ENCODE measurements around the gene LPCAT4.
"Not testable (repeated sequence)": the region's sequence is repeated elsewhere in the genome, so short reads cannot be mapped to it uniquely, and the experiment has no call there.

LPCAT4 gene, protein sequence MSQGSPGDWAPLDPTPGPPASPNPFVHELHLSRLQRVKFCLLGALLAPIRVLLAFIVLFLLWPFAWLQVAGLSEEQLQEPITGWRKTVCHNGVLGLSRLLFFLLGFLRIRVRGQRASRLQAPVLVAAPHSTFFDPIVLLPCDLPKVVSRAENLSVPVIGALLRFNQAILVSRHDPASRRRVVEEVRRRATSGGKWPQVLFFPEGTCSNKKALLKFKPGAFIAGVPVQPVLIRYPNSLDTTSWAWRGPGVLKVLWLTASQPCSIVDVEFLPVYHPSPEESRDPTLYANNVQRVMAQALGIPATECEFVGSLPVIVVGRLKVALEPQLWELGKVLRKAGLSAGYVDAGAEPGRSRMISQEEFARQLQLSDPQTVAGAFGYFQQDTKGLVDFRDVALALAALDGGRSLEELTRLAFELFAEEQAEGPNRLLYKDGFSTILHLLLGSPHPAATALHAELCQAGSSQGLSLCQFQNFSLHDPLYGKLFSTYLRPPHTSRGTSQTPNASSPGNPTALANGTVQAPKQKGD

DNA sequence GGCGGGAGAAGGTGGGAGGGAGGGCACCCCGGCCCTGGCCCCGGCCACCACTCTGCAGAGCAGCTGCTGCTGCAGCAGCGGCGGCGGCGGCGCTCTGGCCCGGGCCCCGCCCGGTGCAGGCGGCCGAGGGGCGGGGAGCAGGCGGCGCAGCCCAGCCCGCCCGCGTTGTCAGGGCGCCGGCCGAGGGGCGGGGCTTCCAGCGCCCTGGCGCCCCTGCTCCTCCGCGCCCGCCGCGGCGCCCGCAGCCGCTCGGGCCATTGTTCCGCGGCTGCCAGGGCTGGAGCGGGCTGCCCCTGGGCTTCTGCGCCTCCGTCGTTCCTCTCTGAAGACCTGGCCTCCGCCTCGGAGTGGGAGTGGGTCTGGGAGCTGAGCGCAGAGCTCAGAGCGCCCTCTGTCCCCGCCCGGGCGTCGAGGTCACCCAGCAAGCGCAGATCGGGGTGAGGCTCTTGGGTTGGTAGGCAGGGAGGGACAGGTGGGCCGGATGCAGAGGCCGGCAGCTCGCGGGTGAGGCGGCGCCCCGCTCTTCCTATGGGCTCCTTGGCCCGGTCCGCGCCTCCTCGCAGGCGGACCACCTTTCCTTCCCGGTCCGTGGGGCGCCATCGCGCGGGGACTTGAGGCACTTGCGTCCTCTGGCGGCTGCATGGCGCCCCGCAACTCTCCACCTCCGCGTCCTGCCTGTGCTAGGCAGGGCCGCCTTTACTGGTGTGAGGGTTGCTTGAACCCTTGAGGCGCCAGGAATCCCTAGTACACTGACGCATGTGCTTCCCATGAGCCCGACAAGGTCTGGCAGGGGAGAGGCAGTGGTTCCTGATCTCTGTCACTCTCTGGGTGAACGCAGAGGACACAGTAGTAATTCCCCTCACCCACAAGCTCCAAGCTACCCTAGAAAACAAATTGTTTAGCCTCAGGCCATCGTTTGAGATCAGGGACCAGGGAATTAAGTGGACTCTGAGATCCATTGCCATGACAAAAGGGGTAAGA is at the start of gene LPCAT4:
LPCAT4 (minus strand) TSS at position 96 of the 981 bp plus-strand sequence. CDS start 96 bp downstream, outside the sequence.
- no peak for DNase-seq (ENCODE audit: low read depth, low spot score)

DNA sequence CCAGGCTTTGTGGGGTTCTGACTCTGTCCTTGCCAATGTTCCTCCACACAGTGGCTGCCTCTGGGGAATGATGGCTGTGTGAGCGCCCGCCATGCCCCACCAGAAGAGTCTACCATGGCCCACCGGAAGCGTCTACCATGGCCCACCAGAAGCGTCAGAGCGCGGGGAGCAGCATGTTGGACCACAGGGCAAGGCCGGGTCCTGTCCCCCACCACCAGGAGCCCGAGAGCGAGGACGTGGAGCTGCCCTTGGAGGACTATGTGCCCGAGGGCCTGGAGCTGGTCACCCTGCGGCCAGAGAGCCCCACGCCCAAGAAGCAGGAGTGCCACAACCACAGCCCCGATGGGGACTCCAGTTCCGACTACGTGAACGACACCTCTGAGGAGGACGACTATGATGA is 42.5 kb upstream of the LPCAT4 start:
- not testable (repeated sequence) for DNase-seq (ENCODE audit: low read depth, low spot score)

DNA sequence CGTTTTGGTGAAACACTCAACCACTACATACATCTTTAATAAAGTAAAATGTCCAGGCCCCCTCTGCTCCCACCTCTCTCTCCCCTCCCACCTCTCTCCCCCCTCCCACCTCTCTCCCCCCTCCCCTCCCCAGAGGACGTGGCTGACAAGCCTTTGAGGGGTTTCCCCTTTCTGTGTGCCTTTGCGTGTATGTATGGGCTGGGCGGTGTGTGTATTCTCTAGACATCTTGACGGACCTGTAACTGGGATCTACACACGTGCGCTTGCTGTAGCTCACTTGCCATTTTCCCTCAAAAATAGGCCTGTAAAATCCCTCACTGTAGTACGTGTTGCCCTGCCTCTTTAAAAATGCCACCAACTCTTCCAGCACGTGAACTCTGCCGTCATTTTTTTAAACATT is 42.0 kb upstream of the LPCAT4 start:
- not testable (repeated sequence) for DNase-seq (ENCODE audit: low read depth, low spot score)

DNA sequence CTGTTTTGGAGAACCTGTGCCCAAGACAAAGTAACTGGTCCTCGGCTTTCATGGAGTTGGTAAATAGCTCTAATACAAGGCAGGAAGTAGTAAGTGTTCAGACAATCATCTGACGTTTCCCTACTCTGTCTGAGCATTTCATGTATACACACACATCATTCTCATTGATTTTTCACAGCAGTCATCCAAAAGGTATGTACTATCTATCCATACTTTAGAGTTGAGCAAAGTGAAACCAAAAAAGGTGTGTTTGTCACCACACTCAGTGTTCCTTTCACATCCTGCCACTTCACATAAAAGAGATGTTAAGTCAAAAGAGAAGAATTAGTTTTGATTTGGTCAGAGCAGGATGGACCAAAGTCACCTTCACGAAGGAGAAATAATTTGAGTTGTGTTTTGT is 36.9 kb upstream of the LPCAT4 start:
- DNase-seq (ENCODE audit: low read depth, low spot score), result not testable (repeated sequence)

DNA sequence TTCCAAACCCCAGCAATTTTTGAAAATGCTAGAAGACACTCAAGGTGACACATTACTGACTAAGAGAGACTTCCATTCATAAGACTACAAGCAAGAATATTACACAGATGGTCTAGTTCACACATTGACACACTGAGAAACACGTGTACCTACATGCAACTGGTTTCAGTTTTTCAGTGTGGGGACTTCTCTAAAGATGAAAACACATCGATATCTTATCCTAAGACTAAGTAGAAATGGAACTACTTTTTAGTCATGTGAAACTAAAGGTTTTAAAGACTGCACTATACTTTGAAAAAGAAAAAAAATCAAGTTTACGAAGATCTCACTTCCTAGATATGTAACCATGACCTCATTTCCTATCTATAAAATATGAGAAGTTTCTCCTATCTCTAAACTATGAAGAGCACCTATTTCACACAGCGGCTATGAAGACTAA is 36.2 kb upstream of the LPCAT4 start:
- not testable (repeated sequence) for DNase-seq (ENCODE audit: low read depth, low spot score)

DNA sequence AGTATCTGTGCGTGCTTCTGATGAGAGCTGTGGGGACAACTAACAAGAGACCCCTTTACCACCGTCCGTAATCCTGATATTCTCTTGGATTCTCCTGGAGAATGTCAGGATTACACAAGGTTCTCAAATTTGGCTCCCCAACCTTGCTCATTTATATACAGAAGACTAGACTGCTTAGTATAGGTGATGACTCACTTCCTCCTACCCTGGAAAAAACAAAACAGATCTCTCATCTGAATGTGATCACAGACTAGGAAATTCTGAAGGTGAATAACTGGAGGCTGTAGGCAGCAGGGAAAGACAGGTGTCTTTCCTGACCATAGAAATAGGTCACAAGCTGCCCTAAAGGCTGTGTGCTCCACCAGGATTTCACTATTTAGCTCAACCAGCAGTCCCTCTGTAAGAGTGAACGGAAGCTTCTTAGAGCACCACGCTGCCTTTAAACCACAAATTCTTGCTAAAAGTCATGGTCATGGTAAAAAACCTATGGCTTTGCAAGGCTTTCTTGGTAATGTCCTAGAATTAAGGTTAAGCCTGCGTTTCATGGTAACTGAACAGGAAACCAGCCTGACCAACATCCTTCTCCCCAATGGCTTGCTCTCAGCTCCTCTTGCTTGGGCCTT is 30.8 kb upstream of the LPCAT4 start:
- DNase-seq (ENCODE audit: low read depth, low spot score), result not testable (repeated sequence)

DNA sequence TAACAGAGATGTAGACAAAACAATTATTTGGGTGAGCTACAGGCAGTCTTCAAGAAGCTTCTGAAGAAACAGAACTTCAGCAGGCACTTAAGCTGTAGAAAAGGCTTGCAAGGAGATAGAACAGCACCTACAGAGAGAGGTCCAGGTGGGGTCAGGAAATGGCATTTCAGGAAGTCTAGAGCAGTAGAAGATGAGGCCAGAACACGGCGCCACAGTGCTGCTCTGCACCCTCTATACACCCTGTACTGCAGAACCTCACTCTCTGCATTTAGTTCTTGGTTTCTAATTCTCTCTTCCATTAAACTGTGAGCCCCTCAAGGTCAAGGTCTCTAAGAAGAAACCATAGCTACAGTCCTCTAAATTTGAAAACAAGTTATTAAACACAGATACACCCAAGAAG is 26.0 kb upstream of the LPCAT4 start:
- DNase-seq (ENCODE audit: low read depth, low spot score), result not testable (repeated sequence)

DNA sequence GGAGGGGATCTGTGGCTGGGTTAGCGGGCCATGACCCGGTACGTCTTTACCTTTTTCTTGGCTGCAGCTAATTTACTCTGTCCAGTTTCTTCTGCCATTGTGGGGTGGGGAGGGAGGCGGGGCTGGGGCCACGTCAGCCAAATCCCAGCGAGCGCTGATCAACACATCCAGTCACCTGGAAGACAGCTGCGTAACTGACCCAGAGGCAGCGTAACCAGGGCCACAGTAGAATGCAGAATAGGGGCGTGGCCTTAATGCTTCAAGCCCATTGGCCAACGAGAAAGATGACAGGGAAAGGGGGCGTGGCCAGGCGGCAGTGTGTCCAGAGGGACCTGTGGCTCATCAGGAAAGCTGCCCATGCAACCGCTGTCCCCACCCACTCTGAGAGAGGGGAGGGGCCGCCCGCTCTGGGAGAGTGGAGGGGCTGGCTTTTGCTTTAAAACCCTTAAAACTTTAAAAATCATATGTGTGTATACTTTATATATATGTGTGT is 22.6 kb upstream of the LPCAT4 start:
- DNase-seq (ENCODE audit: low read depth, low spot score), result not testable (repeated sequence)

DNA sequence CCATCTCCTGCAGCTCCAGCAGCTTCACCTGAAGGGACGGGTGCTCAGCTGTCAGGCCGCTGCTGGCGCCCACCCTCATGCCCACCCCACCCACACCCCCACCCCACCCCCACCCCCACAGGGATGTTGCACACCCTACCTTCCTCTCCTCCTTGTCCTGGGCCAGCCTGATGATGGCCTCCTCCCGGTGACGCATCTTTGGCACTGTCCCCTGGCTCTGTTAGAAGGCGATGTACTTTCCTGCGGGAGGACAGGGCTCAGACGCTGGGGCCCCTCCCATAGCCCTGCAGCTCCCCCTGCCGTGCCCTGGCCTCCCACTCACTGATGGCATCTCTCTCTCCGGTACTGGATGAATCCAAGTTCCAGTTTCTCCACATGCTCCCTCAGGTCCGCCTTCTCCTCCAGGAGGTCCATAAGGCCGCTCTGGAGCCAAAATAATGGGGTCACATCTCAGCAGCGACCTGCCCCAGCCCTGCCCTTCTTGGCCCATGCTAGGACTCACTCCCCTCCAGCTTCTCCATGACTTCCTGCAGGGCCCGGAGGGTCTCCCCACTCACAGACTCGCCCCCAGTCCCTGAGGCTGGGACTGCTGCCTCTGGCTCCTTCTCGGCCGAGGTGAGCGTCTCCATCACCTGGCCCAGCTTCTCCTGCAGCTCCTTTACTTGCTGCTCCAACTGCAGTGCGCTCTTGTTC is 15.0 kb upstream of the LPCAT4 start:
- not testable (repeated sequence) for DNase-seq (ENCODE audit: low read depth, low spot score)

DNA sequence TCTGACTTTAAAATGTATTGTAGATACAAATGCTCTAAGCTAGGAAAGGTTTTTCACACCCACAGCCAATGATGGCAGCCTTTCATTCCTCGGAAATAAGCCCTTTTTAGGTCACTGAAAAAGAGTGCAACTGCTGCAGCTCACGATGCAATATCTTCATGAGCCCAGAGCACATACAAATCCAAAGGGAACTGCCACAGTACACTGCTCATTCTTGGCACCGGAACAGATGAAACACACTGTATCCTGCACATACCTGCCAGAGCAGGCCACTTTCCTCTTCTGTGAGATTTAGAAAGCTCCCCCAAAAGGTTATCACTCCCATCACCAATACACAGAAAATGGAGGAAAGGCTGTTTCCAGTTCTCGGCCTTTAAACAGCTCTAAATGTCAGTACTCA is 13.5 kb upstream of the LPCAT4 start:
- DNase-seq (ENCODE audit: low read depth, low spot score), result not testable (repeated sequence)

DNA sequence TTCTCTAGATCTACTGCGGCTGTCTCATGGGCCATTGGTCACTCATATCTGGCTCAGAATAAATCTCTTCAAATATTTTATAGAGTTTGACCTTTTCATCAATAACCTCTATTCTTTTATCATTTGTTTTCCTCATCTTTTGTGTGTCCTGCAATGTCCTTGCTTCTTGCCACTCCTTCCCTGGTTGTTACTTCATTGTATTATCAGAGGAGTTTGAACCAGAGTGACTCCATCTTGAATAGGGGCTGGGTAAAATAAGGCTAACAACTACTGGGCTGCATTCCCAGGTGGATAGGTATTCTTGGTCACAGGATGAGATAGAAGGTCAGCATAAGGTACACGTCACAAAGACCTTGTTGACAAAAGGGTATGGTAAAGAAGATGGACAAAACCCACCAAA is 9.9 kb upstream of the LPCAT4 start:
- no peak for DNase-seq (ENCODE audit: low read depth, low spot score)

DNA sequence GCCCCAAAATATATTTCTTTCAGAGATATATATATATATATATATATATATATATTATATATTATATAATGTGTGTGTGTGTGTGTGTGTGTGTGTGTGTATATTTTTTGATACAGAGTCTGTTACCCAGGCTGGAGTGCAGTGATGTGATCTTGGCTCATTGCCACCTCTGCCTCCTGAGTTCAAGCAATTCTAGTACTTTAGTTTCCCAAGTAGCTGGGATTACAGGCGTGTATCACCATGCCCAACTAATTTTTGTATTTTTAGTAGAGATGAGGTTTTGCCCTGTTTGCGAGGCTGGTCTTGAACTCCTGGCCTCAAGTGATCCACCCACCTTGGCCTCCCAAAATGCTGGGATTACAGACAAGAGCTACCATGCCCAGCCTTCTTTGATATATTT is 8.5 kb upstream of the LPCAT4 start:
- DNase-seq (ENCODE audit: low read depth, low spot score), result not testable (repeated sequence)

DNA sequence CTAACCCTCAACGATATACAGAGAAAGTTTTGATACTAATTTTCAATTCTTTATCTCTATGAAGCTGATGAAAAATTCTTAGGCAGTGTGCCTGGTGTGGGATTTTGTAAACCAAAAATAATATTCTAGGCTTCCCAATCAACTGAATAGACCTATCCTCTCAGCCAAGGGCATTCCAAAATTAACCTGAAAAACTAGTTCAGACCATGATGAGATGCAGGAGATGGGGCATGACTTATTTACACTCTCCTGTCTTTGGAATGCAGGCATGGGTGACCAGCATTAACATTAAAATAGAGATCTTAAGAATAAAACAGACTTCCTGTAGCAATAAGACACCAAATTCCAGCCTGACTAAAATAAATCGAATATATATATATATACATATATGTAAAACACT is 7.8 kb upstream of the LPCAT4 start:
- no peak for DNase-seq (ENCODE audit: low read depth, low spot score)

DNA sequence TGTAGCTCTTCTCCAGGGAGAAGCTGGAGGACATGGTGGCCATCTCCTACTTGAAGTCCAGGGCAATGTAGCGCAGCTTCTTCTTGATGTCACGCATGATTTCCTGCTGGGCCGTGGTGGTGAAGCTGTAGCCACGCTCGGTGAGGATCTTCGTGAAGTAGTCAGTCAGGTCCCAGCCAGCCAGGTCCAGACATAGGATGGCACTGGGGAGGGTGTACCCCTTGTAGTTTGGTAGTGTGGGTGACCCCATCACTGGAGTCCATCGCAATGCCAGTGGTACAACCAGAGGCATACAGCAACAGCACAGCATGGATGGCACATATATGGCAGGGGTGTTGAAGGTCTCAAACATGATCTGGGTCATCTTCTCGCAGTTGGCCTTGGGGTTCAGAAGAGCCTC is 7.0 kb upstream of the LPCAT4 start:
- DNase-seq (ENCODE audit: low read depth, low spot score), result no peak

DNA sequence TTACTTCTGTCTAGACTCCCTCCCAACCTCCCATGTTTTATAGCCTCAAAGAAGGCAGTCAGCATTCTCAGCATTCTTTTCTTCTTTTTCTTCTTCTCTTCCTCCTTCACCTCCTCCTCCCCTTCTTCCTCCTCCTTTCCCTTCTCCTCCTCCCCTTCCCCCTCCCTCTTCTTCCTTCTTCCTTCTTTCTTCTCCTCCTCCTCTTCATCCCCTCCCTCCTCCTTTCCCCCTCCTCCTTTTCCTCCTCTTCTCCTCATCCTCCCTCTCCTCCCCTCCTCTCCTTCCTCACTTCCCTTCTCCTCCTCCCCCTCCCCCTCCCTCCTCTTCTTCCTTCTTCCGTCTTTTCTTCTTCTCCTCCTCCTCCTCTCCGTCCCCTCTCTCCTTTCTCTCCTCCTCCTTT is 3.6 kb upstream of the LPCAT4 start:
- no peak for DNase-seq (ENCODE audit: low read depth, low spot score)

DNA sequence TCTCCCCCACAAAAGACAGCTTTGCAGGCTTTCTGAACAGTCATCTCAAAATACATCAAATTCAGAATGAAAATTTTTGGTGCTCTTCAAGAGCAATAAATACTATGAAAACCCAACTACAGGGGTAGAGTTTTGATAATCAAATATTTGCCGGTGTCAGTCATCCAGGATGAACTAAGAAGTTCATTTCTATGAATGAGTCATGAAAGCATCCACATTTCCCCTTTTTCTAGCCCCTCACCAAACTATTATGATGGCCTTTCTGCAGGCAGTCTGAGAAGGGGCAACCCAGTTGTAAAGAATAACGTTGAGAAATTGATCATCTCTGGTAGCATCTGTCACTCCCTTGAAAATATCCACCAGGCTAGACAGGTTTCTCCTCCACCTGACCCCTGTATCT is 3.1 kb upstream of the LPCAT4 start:
- no peak for DNase-seq (ENCODE audit: low read depth, low spot score)

DNA sequence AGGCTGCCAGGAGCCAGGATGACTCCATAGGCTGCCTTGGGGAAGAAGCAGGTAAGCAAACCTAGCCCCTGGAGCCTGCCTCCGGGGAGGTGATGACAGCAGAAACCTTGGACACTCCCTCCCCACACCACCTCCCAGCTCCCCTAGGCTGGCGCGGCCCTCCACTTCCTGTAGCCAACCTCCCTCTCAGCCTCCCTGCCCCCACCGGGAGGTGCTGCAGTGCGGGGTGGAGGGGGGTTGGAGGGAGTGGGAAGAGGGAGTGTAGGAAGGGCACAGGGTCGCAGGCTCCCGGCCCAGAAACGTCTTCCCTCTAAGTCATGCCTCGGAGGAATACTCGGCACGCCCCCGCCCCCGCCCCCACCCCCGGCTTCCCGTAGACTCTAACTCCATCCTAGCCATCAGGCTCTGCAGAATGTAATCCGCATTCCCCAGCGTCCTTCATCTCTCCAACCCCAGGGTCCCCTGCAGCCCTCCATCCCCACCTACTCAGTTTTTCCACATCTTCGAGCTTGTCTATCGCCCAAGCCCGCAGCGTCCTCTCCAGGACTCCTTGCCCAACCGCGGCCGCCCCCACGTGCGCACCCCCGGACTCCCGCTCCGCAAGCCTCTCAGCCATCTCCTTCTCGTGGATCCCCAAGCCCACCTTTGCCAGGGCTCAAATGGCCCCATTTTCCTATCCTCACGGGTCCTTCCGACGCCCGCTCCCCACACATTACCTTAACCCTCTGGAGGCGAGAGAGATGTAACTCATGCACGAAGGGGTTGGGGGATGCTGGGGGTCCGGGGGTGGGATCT is 528 bp downstream of the LPCAT4 start:
- peak; percentile 83 for DNase-seq (ENCODE audit: low read depth, low spot score)

DNA sequence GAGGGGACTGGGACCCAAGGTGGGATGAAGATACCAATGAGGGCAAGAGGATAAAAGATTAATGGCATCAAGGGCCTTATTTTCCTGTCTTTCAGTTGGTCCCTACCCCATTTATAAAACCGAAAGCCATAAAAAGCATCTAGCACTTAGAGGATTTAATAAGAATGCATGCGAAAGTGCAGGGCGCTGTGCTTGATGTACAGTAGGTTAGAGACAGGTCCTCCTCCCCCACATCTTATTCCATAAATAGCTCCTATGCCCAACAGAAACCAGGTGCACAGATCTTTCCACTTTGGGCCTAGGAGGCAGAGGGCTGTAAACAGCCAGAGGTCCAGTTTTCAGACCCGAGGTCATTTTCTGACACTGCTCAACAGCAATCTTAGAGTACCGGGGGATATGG is 1.2 kb downstream of the LPCAT4 start:
- DNase-seq (ENCODE audit: low read depth, low spot score), result no peak

DNA sequence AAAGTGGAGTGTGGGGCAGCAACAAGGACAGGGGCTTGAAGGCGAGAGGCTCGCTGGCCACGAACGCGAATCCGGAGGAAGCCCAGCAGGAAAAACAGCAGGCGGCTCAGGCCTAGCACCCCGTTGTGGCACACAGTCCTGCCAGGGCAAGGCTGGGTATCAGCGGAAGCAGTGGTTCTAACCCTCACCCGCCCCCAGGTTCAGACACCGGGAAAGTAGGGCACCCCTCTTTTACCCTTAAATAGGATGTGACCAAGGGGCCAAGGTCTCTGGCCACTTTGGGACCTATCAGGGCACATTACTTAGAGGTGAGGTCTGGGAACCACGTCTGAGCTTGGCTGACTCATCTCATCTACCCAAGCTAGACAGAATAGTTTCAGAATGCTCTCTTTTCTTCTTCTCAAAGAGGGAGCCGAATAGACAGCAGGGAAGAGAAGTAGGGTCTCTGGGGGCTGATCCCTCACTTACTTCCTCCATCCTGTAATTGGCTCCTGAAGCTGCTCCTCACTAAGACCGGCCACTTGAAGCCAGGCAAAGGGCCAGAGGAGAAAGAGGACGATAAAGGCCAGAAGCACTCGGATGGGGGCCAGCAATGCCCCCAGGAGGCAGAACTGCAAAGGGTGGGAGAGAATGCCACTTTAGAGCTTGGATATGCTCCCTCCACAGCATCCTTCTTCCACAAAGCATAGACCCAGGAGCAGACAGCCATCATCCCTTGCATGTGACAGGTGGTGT is 1.7 kb downstream of the LPCAT4 start:
- no peak for DNase-seq (ENCODE audit: low read depth, low spot score)

Data from iPS DF 19.7 (cell line).